ENCODE measurements around the gene SAP30BP.

SAP30BP gene

DNA sequence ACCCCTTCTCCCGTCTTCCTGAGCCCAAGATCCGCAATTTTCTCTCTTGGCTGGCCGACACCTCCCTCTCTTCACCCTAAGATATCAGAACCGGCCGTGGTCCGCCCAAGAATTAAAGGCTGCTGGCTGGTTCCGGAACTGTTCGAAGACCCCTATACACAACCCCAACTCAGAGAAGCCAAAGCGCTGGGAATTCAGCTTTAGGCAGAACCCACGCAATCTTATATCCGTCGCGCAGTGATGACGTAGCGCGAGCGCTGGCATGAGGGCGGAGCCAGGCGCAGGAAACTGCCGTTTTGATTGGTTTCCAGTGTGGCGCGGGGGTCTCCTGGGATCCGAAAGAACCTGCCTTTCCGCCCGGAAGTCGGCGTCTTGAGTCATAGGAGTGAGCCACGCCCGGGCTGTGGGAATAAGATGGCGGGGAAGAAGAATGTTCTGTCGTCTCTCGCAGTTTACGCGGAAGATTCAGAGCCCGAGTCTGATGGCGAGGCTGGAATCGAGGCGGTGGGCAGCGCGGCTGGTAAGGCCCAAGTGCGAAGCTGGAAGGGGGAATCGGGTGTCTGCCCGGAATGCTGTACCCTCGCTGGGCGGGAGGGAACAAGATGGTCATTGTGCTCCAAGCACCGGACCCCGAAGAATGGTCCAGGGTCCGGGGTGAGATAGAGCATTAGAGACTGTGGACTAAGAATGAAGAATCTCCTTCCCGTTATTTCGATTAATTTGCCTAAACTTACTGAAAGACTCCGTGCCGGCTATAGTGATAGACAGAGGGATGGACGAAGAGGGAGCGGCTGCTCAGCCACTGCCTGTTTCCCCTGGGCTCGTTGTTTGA, at the start of gene SAP30BP, which contains the start of gene RECQL5:
TSS of gene SAP30BP (plus strand) at position 380 of the 832 bp plus-strand sequence. CDS start at position 415, 35 bp downstream.
TSS of gene RECQL5 (minus strand) at position 196 of the 832 bp plus-strand sequence. CDS start 597 bp downstream, outside the sequence.
- Mint-ChIP-seq H3K27ac (peak within 1 kb of the TSS; percentile 22), H3K27me3 (no peaks in the 10 kb centered on the region), H3K4me3 (no peak within 1 kb of the TSS), H3K36me3 (peaks cover 7% of the 10 kb centered on the region), H3K9me3 (ENCODE audit: low read depth) (no peaks in the 10 kb centered on the region), H3K4me1 (ENCODE audit: low read depth) (peaks cover 33% of the 10 kb centered on the region)

DNA sequence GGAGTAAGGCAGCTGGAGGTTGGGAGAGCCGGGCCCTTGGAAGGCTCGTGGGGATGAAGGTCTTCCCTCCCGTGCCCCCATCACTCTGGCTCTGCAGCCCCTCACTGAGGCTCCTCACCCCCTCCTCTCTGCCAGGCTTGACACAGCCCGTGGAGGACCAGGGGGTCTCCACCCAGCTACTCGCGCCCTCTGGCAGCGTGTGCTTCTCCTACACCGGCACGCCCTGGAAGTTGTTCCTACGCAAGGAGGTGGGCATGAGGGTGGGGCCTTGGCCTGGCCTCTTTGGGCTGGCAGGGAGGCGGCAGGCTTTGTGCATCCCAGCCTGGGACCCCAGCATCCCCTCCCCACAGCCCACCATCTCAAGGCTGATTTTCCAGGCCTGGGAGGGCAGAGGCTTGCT, 49.5 kb upstream of the SAP30BP start:
- H3K9me3 Mint-ChIP-seq (ENCODE audit: low read depth), result no peaks in the 10 kb centered on the region
- no peaks in the 10 kb centered on the region for H3K36me3 Mint-ChIP-seq
- H3K4me1 Mint-ChIP-seq (ENCODE audit: low read depth), result no peaks in the 10 kb centered on the region
- no peak overlapping the region for H3K27ac Mint-ChIP-seq
- H3K4me3 Mint-ChIP-seq, result no peak overlapping the region
- no peaks in the 10 kb centered on the region for H3K27me3 Mint-ChIP-seq

DNA sequence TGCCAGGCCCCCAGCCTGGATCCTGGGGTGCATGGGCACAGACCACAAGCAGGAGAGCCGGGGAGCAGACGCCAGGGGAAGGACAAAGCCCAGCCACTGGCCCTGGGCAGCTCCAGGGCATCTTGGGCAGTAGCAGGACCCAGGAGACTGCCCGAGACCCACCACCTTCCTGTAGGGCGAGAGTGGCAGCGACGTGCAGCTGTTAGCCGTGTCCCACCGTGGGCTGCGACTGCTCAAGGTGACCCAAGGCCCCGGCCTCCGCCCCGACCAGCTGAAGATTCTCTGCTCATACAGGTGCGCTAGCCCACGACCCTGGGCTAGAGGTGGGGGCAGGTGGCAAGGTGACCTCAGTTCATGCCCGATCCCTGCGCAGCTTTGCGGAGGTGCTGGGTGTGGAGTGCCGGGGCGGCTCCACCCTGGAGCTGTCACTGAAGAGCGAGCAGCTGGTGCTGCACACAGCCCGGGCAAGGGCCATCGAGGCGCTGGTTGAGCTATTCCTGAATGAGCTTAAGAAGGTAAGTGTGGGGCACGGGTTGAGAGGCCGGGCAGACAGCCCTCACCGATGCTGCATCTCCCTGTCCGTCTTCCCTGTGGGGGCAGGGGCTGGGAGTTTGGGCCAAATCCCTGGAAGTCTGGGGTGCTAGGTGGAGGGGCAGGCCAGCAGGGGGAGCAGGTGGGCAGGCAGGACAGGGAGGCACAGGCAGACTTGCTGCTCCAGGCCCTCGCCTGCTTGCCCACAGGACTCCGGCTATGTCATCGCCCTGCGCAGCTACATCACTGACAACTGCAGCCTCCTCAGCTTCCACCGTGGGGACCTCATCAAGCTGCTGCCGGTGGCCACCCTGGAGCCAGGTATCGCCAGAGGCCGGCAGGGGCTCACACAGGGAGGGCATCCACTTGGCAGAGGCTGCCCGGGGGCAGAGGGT, 47.4 kb upstream of the SAP30BP start:
- H3K4me3 Mint-ChIP-seq, result no peak overlapping the region
- H3K27me3 Mint-ChIP-seq, result no peaks in the 10 kb centered on the region
- no peaks in the 10 kb centered on the region for H3K4me1 Mint-ChIP-seq (ENCODE audit: low read depth)
- H3K27ac Mint-ChIP-seq, result no peak overlapping the region
- no peaks in the 10 kb centered on the region for H3K9me3 Mint-ChIP-seq (ENCODE audit: low read depth)
- no peaks in the 10 kb centered on the region for H3K36me3 Mint-ChIP-seq

DNA sequence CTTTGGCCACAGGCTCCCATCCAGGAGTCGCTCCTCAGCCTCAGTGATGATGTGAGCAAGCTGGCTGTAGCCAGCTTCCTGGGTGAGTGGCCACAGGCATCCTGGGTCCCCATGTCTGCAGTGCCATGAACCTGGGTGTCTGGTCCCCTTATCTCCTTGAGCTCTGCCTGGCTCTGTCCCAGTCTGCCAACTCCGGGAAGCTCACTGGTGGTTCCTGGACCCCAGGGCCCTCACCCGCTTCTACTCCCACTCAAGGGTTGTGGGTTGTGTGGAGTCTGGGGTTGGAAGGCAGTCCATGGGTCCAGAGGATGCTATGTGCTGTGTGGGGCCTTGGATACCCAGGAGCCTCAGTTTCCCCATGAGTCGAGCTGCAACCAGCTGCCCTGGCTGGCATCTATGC, 45.6 kb upstream of the SAP30BP start:
- Mint-ChIP-seq H3K4me3 (no peak overlapping the region), H3K27me3 (no peaks in the 10 kb centered on the region), H3K27ac (no peak overlapping the region), H3K36me3 (no peaks in the 10 kb centered on the region), H3K9me3 (ENCODE audit: low read depth) (no peaks in the 10 kb centered on the region), H3K4me1 (ENCODE audit: low read depth) (no peaks in the 10 kb centered on the region)

DNA sequence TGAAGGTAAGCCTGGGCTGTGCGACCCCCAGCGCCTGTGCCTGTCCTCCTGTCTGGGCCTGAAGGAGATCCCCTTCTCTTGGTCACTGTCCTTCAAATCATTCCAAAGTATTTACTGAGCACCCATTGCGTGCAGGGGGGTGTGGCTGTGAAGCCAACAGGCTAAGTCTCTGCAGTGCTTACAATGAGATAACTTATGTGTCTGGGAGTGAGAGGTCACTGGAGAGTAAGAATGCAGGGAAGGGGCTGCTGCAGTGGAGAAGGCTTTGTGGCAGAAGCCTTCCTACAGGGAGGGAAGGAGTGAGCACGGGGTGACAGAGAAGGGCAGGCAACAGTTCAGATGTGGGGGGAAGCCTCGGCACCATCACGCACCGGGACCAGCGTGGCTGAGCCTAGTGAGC, 45.1 kb upstream of the SAP30BP start:
- no peak overlapping the region for H3K4me3 Mint-ChIP-seq
- peak overlapping the region; percentile 64 for H3K27ac Mint-ChIP-seq
- no peaks in the 10 kb centered on the region for H3K4me1 Mint-ChIP-seq (ENCODE audit: low read depth)
- no peaks in the 10 kb centered on the region for H3K36me3 Mint-ChIP-seq
- no peaks in the 10 kb centered on the region for H3K27me3 Mint-ChIP-seq
- no peaks in the 10 kb centered on the region for H3K9me3 Mint-ChIP-seq (ENCODE audit: low read depth)

DNA sequence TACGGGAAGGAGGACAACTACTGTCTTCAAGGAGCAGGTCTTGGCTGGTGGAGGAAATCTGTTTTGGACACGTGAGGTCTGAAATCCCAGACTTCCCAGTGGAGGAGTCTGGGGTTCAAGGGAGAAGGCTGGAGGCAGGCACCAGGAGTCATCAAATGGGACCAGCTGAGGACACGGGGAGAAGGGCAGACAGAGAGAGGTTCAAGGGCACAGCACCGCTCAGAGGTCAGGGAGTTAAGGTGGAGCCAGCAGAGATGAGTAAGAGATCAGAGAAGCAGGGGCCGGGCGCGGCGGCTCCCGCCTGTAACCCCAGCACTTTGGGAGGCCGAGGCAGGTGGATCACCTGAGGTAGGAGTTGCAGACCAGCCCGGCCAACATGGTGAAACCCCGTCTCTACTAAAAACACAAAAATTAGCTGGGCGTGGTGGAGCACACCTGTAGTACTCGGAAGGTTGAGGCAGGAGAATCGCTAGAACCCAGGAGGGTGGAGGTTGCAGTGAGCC, 44.3 kb upstream of the SAP30BP start:
- Mint-ChIP-seq H3K4me1 (ENCODE audit: low read depth) (no peaks in the 10 kb centered on the region), H3K9me3 (ENCODE audit: low read depth) (no peaks in the 10 kb centered on the region)

DNA sequence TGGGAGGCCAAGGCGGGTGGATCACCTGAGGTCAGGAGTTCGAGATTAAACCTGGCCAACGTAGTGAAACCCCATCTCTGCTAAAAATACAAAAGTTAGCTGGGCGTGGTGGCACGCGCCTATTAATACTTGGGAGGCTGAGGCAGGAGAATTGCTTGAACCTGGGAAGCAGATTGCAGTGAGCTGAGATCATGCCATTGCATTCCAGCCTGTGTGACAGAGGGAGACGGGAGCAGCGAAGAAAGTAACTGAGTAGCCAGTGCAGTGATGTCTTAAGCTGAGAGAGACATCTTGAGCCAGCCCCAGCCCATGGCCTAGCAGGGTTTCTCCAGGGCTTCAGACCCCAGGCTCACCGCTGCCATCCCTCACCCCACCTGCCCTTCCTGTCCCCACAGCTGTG, 43.8 kb upstream of the SAP30BP start:
- H3K4me1 Mint-ChIP-seq (ENCODE audit: low read depth), result no peaks in the 10 kb centered on the region
- no peak overlapping the region for H3K27ac Mint-ChIP-seq
- H3K27me3 Mint-ChIP-seq, result no peaks in the 10 kb centered on the region
- no peaks in the 10 kb centered on the region for H3K9me3 Mint-ChIP-seq (ENCODE audit: low read depth)
- H3K36me3 Mint-ChIP-seq, result no peaks in the 10 kb centered on the region
- no peak overlapping the region for H3K4me3 Mint-ChIP-seq

More for the DNA sequence above, 44.3 kb upstream of the SAP30BP start:
- Mint-ChIP-seq H3K36me3 (no peaks in the 10 kb centered on the region), H3K27ac (no peak overlapping the region), H3K27me3 (no peaks in the 10 kb centered on the region), H3K4me3 (no peak overlapping the region)

DNA sequence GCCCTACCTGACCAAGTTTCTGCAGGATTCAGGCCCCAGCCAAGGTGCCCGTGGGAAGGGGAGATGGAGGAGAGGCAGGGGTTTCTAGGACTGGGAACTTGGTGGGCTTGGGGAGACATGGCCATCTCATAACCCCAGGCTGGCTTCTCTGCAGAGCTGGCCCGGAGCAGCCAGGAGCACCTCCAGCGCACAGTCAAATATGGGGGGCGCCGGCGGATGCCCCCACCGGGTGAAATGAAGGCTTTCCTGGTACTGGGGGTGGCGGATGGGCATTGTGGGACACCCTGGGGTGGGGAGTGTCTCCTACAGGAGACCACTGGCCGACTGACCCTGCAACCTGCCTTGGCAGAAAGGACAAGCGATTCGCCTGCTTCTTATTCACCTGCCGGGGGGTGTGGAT, 43.1 kb upstream of the SAP30BP start:
- H3K36me3 Mint-ChIP-seq, result no peaks in the 10 kb centered on the region
- H3K4me1 Mint-ChIP-seq (ENCODE audit: low read depth), result no peaks in the 10 kb centered on the region
- H3K9me3 Mint-ChIP-seq (ENCODE audit: low read depth), result no peaks in the 10 kb centered on the region
- no peak overlapping the region for H3K4me3 Mint-ChIP-seq
- no peak overlapping the region for H3K27ac Mint-ChIP-seq
- H3K27me3 Mint-ChIP-seq, result no peaks in the 10 kb centered on the region

DNA sequence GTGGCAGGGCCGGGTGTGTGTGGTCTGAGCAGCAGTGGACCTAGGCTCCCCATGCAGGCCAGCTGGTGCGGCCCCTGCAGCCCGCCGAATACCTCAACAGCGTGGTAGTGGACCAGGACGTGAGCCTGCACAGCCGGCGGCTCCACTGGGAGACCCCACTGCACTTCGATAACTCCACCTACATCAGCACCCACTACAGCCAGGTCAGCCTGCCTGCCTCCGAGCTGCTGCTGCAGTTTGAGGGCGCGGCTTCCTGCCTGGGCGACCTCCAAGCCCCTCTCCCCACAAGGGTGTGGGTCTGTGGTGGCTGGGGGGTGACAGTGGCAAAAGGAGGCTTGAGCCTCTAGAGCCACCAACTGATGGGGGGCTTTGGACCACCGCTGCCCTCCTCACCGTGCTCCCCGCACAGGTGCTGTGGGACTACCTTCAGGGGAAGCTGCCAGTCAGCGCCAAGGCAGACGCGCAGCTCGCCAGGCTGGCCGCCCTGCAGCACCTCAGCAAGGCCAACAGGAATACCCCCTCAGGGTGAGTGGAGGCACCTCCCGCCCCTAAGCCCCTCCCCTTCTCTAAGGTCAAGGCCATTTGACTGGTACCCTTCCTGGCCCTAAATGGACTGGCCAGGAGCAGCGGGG, 42.3 kb upstream of the SAP30BP start:
- no peaks in the 10 kb centered on the region for H3K36me3 Mint-ChIP-seq
- no peaks in the 10 kb centered on the region for H3K9me3 Mint-ChIP-seq (ENCODE audit: low read depth)
- no peak overlapping the region for H3K27ac Mint-ChIP-seq

DNA sequence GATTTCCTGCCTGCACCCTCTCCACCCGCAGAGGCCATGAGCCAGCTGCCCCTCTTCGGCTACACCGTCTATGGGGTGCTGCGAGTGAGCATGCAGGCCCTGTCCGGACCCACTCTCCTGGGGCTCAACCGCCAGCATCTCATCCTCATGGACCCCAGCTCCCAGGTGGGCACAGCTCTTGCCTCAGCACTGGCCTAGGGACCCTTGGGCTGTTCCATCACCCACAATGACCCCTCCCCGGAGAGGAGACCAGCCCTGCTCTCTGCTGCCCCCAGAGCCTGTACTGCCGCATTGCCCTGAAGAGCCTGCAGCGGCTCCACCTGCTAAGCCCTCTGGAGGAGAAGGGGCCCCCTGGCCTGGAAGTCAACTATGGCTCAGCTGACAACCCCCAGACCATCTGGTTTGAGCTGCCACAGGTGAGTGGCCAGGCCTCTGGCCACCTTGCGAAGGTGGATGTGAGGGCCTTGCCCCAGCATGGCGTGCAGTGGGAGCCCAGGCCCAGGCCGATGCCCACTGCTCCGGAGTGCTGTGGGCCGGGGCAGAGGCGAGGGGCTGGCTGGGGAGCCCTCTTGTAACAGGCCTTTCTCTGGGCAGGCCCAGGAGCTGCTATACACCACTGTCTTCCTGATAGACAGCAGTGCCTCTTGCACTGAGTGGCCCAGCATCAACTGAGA, 41.2 kb upstream of the SAP30BP start:
- Mint-ChIP-seq H3K4me3 (no peak overlapping the region), H3K27me3 (no peaks in the 10 kb centered on the region), H3K4me1 (ENCODE audit: low read depth) (no peaks in the 10 kb centered on the region), H3K27ac (no peak overlapping the region), H3K9me3 (ENCODE audit: low read depth) (no peaks in the 10 kb centered on the region), H3K36me3 (no peaks in the 10 kb centered on the region)

More for the DNA sequence above, 42.3 kb upstream of the SAP30BP start:
- Mint-ChIP-seq H3K4me1 (ENCODE audit: low read depth) (no peaks in the 10 kb centered on the region), H3K27me3 (no peaks in the 10 kb centered on the region), H3K4me3 (no peak overlapping the region)

DNA sequence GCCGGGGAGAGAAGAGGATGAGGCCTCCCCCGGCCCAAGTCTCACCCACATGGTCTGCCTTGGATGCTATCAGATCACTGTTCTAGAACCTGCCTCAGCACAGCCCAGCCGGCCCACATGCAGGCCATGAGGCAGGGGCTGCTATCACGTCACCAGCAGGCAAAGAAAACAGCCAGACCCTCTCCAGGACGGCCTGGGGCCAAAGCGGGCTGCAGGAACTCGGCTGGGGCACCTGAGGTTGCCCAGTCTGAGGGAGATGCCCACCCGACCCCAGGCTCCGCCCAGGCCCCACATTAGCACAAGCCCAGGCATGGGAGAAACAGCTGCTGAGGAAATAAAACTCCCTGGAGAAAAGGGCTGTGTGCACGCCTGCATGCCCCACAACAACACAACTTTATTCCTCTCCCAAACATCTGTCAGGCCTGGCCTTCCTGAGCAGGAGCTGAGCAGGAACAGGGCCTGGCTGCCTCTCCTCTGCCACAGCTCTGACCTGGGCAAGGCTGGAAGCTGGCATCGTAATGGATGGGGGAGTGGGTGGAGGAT, 40.6 kb upstream of the SAP30BP start:
- Mint-ChIP-seq H3K27ac (no peak overlapping the region), H3K36me3 (no peaks in the 10 kb centered on the region)

DNA sequence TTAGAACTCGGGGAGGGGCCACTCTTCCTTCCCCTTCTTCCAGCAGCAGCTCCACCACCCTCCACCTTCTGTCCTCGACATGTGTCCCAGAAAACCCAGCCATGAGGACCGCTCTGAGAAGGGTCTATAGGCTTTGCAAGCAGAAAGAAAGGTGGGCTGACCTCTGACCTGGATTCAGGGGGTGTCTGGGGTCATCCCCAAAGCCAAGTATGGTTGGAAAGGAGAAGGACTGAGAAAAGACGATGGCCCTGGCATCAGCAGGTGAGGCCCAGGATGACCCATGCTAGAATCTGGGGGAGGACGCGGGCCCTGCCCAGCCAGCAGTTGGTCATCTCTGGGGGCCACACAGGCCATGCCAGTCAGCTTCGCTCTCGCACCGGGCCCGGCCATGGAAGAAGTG, 40.0 kb upstream of the SAP30BP start:
- no peaks in the 10 kb centered on the region for H3K36me3 Mint-ChIP-seq
- H3K27ac Mint-ChIP-seq, result no peak overlapping the region
- no peaks in the 10 kb centered on the region for H3K4me1 Mint-ChIP-seq (ENCODE audit: low read depth)
- H3K9me3 Mint-ChIP-seq (ENCODE audit: low read depth), result no peaks in the 10 kb centered on the region
- H3K27me3 Mint-ChIP-seq, result no peaks in the 10 kb centered on the region
- H3K4me3 Mint-ChIP-seq, result no peak overlapping the region

More for the DNA sequence above, 40.6 kb upstream of the SAP30BP start:
- Mint-ChIP-seq H3K4me1 (ENCODE audit: low read depth) (no peaks in the 10 kb centered on the region), H3K9me3 (ENCODE audit: low read depth) (no peaks in the 10 kb centered on the region), H3K4me3 (no peak overlapping the region), H3K27me3 (no peaks in the 10 kb centered on the region)

DNA sequence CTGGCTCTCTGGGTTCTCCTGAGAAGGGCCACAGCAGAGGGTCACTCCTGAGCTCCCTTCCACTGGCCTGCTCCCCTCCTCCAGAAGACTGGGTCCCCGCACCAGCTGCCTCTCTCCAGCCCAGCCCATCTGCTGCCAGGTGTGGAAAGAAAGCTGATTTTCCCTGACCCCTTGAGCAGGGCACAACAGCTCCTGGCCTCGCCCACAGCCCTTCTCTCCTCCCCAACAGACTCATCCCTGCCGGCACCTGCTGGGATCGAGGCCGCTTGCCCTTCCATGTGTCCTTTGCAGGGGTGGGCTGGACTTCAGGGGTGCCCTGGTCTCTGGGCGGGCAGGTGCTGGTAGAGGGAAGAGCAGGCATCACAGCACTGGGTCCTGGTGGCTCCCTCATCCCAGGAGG, 38.7 kb upstream of the SAP30BP start:
- H3K27ac Mint-ChIP-seq, result no peak overlapping the region
- no peaks in the 10 kb centered on the region for H3K9me3 Mint-ChIP-seq (ENCODE audit: low read depth)
- H3K4me1 Mint-ChIP-seq (ENCODE audit: low read depth), result peaks cover 3% of the 10 kb centered on the region
- H3K27me3 Mint-ChIP-seq, result no peaks in the 10 kb centered on the region
- H3K36me3 Mint-ChIP-seq, result no peaks in the 10 kb centered on the region
- no peak overlapping the region for H3K4me3 Mint-ChIP-seq

DNA sequence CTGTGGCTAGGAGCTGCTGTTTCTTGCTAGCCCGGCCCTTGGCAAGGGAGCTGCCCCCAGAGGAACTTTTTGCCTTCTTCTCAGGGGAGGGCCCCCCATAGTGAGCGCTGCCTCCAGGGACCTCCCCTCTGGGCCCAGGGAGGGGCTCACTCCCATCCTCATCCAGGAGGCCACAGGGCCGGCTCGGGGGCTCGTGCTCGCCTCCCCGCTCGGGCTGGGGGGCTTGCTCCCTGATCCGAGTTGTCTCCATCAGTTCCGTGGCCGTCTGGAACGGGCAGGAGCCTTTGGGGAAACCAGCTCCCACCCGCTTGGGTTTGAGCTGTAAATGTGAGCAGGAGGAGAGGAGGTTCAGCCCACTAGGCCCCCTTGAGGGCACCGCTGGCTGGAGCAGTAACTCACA, 38.0 kb upstream of the SAP30BP start:
- peaks cover 5% of the 10 kb centered on the region for H3K4me1 Mint-ChIP-seq (ENCODE audit: low read depth)
- H3K36me3 Mint-ChIP-seq, result no peaks in the 10 kb centered on the region
- H3K27me3 Mint-ChIP-seq, result no peaks in the 10 kb centered on the region
- no peak overlapping the region for H3K4me3 Mint-ChIP-seq
- no peak overlapping the region for H3K27ac Mint-ChIP-seq
- H3K9me3 Mint-ChIP-seq (ENCODE audit: low read depth), result no peaks in the 10 kb centered on the region

All from activated naive CD8-positive, alpha-beta T cell (primary cell).